Activated CD8-positive, alpha-beta memory T cell treated with anti-CD3 and anti-CD28 coated beads, Interleukin-2, amount 50 U/mL, for 1 hour (primary cell): ENCODE data around the gene SEZ6.

Experiments used
- DNase-seq: peaks from one replicate; pipeline ENCODE4 v3.0.0-alpha.2; 2020; ENCODE audit errors: extremely low read depth

SEZ6 gene

DNA sequence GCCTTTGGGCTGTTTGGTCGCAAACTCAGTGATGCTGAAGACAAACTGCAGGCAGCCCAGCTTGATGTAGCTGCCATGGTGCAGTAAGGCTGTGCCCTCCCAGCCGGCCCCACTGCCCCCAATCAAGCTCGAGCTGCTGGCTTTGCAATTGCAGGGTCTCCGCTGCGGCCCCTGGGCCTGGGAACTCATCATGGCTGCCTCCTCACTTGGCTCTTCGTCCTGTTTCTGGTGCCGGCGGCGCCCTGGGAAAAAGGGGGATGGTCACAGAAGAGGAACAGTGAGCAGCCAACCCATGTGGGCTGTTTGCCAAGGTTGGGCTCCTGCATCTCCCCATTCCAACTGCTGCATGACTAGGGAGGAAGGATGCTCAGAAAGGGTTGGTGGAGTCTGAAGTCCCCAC lies 99.6 kb downstream of the SEZ6 start:
- no peak for DNase-seq
